ENCODE measurements around the gene NRDE2.

DNA sequence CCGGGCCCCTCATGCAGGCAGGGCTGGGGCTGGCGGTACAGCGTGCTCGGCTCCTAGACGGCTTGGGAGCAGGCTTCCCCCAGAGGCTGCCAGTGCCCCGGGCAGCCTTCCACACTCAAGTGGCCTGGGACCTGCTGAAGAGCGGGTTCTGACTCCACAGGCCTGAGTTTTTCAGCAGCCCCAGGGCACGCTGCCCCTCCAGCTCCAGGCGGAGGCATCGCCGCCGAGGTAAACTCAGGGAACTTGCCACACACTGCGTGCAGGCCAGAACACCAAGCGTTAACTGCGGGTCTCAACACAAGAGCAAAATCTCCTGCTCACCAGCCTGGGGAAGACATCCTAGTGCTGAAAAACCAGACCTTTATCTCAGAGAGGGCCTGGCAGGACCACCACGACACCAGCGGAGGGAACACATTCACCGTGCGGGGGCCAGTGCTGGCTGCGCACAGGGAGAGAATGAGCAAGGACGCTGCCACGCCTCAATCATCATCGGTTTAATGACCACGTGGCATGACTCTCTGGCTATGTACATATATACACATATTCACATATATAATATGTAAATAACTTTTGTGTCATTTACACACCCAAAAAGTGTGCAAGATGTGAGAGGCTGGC lies 54.1 kb downstream of the NRDE2 start:
- TF ChIP-seq, protein P1, sequence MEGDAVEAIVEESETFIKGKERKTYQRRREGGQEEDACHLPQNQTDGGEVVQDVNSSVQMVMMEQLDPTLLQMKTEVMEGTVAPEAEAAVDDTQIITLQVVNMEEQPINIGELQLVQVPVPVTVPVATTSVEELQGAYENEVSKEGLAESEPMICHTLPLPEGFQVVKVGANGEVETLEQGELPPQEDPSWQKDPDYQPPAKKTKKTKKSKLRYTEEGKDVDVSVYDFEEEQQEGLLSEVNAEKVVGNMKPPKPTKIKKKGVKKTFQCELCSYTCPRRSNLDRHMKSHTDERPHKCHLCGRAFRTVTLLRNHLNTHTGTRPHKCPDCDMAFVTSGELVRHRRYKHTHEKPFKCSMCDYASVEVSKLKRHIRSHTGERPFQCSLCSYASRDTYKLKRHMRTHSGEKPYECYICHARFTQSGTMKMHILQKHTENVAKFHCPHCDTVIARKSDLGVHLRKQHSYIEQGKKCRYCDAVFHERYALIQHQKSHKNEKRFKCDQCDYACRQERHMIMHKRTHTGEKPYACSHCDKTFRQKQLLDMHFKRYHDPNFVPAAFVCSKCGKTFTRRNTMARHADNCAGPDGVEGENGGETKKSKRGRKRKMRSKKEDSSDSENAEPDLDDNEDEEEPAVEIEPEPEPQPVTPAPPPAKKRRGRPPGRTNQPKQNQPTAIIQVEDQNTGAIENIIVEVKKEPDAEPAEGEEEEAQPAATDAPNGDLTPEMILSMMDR (IDR thresholded peaks at IDR 0.05) = no peak
- TF ChIP-seq POLR2A (IDR thresholded peaks at IDR 0.05; ENCODE audit: low read depth) (no peak), POLR2AphosphoS5 (IDR thresholded peaks at IDR 0.05) (no peak), EP300 (IDR thresholded peaks at IDR 0.05) (no peak)
